HG03039 (cell line): ENCODE measurements around the gene ATP5IF1.

Experiments
- ATAC-seq: cut with Tn5 transposase; IDR thresholded peaks from one replicate; pipeline ENCODE4 v1.9.1; 2021; ENCODE audit warnings: mild to moderate bottlenecking, moderate library complexity; ENCODE audit not compliant: unreplicated experiment

Gene ATP5IF1

GRCh38 chr1:28235755-28236655 is at the start of gene ATP5IF1:
ATP5IF1 (plus strand) TSS chr1:28236124; CDS start chr1:28236184, 60 bp downstream.
- ATAC-seq, result peak; percentile 73

DNA sequence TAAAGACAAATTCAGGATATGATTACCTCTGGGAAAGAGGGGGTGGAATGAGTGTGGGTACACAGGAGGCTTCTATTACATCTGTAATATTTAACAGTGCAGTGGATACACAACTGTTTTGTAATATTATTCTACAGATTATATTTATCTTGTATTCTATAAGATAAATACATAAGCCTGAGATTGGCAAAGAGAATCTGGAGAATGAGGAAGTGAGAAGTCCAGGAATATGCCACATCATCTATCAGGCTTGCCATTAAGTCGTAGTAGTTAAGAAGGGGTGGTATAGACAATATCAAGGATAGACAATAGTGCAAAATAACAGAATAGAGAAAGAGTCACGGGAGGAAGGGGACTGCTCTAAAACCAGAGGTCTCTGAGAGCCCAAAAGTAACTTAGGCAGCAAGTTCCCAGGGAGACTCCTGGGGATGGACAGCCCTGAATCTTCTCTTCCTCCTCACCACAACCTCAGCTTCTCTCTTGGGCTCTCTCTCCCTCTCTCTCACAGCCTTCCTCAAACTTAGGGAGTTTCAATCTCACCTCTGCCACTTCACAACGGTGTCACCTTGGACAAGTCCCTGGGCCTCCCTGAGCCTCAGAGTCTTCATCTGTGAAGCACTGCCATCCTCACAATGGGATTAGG is 45.5 kb upstream of the ATP5IF1 start:
- no peak for ATAC-seq

GRCh38 chr1:28190996-28191645 is 44.8 kb upstream of the ATP5IF1 start:
- no peak for ATAC-seq

GRCh38 chr1:28193701-28194161 is 42.2 kb upstream of the ATP5IF1 start:
- ATAC-seq, result no peak

DNA sequence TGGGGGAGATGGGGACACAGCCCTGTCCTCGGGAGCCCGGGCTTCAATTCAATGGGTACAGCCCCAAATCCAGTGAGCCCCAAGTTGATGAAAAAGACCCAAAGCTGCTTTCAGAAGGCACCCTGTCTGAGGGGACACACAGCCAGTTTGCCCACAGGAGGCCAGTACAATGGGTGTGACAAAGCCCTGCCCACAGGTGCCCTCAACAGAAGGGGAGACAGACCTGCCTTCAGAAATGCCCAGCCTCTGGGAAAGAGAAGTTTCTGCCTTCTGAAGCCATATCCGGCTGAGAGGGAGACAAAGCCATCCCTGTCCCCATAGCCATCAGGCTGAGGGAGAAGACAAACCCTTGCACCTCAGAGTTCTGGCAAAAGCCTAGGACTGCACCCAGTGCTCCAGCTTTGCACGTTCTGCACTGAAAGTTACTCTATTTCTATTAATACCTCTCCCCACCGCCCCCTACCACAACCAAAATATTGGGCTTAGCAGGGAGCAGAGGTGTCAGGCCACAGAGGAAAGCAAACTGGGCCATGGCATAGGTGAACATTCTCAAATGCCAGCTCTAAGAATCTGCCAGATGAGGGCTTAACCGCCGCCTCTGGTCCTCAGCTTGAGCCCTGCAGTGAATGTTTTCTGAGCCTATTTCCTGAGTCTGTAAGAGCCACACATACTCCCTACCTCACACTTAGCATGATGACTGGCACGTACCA is 41.4 kb upstream of the ATP5IF1 start:
- no peak for ATAC-seq

DNA sequence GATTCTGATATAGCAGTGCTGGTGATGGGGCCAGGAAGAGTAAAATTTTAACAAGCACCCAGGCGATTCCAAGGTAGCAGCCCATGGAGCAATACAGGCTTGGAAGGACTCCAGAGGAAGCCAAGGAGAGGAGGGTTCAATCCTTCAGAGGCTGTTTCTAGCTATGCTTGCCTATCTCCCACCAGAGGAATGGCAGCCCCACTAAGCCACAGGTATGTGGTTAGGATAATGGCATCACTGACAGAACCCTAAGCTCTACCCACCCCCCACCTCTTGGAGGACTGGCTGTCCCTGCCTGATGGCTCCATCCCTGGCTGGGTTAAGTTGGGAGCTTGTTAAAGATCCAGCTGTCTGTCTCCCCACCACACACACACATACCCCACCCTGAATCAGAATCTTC is 40.1 kb upstream of the ATP5IF1 start:
- no peak for ATAC-seq

GRCh38 chr1:28196330-28196729 is 39.6 kb upstream of the ATP5IF1 start:
- ATAC-seq, result no peak

DNA sequence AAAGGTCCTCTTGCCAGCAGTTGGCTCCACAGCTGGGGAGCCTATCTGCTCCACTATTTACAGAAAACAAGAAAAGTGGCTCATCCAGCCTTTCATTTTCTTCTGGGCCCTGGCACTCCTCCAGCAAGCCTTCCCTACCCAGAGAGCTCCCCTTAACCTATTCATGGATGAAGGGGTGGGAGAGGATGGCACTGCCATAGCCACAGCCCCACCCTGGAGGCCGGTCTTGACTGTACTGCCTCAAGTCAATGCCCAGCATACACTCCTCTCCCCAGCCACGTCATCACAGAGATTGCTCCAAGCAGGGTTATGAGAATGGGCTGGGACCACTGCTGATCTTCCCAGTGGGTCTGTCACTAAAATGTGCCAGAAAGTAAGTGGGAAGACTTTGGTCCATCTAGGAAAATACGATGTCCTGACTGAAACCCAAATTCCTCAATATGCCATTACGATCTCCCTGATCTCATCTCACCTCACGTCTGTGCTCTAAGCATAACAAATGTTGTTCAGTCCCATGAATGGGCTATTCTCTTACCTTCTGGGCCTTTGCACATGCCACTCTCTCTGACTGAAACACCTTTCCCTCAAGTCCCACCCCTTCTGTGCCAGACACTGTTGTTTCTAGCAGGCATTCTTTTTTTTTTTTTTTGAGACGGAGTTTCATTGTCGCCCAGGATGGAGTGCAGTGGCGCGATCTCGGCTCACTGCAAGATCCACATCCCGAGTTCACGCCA is 38.1 kb upstream of the ATP5IF1 start:
- no peak for ATAC-seq

DNA sequence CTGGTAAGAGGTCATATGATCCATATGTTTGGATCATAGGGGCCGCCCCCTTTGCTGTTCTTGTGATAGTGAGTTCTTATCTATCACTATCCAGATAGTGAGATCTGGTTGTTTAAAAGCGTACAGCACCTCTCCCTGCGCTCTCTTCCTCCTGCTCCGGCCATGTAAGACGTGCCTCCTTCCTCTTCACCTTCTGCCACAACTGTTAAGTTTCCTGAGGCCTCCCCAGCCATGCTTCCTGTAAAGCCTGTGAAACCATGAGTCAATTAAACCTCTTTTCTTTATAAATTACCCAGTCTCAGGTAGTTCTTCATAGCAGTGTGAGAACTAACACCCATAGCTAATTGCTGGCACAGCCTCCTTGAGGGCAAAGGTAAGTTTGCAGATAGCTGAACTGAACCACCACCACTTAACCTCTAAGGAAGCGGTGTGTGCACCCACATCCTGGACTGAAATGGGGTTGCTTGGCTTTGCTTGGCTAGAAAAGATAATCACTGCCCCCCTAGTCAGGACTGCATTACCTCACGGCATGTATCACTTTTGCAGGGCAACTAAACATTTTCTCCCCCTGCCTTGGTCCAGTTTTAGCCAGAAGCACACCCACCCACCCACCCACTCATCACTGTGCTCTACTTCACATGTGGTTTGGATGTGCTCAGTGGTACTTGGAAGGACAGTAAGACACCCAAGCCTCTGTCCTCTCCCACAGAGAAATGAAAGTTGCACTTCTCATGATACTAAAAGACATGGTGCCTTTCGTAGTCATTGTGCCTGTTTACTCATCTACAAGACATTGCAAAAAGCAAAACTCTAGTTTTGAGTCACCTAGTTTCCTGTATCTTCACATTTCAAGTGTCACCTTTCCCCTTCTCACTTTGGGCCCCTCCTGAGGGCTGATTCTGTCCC is 36.3 kb upstream of the ATP5IF1 start:
- peak; percentile 52 for ATAC-seq

DNA sequence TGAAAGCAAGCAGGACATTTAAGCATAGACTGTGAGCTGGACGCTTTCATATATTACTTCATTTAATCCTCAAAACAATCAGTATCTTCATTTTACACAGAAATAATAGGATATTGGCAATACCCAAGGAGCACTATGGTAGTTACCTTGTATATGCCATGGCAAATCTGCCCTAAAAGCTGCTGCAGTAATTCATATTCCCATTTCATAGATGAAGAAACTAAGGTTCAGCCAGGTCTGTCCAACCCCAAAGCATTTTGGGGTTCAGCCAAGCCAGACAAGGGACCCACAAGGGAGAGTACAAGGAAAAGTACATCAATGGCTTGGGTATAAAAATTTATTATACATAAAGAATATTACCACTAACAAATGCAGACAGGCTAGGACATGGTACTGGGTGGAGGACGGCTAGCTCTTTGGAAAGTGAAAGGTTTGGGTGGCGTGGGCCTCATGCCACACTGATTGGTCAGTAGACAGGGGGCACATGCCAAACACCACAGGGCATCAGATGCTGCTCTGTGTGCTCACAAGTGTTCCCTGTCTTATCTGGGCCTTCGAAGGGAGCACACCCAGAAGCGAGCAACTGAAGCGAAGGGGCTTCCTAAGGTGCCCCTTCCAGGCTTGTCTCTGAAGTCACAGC is 35.6 kb upstream of the ATP5IF1 start:
- ATAC-seq, result no peak

- ATAC-seq, result no peak
Observed at GRCh38 chr1:28205243-28205642, 30.7 kb upstream of the ATP5IF1 start.

- ATAC-seq, result no peak
Observed at GRCh38 chr1:28208818-28209441, 27.0 kb upstream of the ATP5IF1 start.

- ATAC-seq, result no peak
Observed at GRCh38 chr1:28209700-28210099, 26.2 kb upstream of the ATP5IF1 start.

DNA sequence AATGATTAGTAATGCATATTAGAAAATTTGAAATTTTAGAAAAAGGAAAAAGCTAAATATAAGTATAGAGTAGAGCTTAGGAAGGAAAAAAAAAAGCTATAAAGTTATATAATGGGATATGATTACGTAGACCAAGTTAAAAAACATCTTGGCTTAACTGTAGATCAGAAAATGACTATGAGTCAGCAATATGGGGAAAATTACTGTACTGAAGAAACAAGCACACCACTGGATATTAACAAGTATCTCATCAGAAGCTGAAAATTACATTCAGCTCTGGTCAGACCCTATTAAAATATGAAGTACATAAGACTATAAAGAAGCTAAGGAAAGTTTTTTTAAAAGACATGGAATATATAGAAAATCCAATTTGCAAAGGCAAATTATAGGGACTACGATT is 22.6 kb upstream of the ATP5IF1 start:
- no peak for ATAC-seq

DNA sequence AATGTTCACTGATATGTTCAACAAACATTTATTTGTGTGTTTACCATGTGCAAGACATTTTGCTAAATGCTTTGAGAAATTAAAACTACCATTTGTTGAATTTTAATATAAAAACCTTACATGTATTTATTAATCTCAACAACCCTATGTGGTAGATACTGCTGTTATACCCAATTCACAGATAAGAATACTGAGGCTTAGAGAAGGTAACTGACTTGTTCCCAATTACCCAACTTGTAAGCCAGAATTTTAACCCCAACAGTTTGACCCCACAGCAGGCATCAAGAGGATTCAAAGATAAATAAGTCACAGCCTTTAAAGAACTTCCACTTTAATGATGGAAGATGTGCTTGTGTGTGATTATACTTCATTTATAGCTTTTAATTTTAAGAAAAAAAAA is 6.8 kb upstream of the ATP5IF1 start:
- no peak for ATAC-seq

DNA sequence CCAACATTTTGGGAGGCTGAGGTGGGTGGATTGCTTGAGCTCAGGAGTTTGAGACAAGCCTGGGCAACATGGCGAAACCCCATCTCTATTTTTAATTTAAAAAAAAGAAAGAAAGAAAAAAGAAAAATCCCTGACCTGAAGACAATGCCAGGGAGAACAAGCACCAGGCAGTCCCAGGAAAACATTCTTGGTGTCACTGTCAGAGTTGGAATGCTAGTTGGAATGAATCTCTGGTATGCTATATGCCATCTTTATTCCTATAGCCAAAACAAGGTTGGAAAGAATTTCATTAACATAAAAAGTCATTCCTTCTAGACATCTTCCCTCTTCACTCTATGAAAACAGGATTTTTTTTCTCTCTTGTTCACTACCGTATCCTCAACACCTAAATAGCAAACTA is 5.9 kb upstream of the ATP5IF1 start:
- ATAC-seq, result no peak

- peak; percentile 58 for ATAC-seq
Observed at GRCh38 chr1:28232558-28233263, 3.2 kb upstream of the ATP5IF1 start, which contains the start of gene DNAJC8. DNAJC8 (minus strand) TSS chr1:28233029; CDS start chr1:28232998, 31 bp downstream.

DNA sequence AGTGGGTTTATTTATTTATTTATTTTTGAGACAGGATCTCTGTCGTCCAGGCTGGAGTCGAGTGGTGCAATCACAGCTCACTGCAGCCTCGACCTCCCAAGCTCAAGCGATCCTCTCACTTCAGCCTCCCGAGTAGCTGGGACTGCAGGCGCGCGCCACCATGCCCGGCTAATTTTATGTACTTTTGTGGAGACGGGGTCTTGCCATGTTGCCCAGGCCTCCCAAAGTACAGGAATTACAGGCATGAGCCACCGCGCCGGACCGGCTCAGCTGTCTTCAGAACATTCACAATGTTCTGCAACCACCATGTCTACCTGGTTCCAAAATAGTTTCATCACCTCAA is 2.7 kb upstream of the ATP5IF1 start:
- ATAC-seq, result no peak
